ENCODE measurements around the gene ATP8B2. TPM values are rescaled to one million over a fixed set of nuclear protein-coding genes. Genes with fewer than 3 reads are reported as not detected.

ATP8B2 gene
- total RNA-seq, 2 experiments from 2014 or later: 28.2 to 28.7 TPM

- no peaks in the 10 kb centered on the region for H3K36me3 Mint-ChIP-seq (ENCODE audit: low read depth)
- intact Hi-C loops (cut with micrococcal nuclease): no loop called here
- H3K27ac Mint-ChIP-seq: no peak overlapping the region
- H3K27me3 Mint-ChIP-seq (ENCODE audit: low read depth): no peaks in the 10 kb centered on the region
- no peak for DNase-seq
- peaks cover 6% of the 10 kb centered on the region for H3K4me1 Mint-ChIP-seq (ENCODE audit: low read depth)
- H3K9me3 Mint-ChIP-seq: no peaks in the 10 kb centered on the region
- CTCF ChIA-PET: no interaction called here
- H3K4me3 Mint-ChIP-seq: no peak overlapping the region
Measured at GRCh38 chr1:154379301-154379700, 54.0 kb downstream of the ATP8B2 start.

DNA sequence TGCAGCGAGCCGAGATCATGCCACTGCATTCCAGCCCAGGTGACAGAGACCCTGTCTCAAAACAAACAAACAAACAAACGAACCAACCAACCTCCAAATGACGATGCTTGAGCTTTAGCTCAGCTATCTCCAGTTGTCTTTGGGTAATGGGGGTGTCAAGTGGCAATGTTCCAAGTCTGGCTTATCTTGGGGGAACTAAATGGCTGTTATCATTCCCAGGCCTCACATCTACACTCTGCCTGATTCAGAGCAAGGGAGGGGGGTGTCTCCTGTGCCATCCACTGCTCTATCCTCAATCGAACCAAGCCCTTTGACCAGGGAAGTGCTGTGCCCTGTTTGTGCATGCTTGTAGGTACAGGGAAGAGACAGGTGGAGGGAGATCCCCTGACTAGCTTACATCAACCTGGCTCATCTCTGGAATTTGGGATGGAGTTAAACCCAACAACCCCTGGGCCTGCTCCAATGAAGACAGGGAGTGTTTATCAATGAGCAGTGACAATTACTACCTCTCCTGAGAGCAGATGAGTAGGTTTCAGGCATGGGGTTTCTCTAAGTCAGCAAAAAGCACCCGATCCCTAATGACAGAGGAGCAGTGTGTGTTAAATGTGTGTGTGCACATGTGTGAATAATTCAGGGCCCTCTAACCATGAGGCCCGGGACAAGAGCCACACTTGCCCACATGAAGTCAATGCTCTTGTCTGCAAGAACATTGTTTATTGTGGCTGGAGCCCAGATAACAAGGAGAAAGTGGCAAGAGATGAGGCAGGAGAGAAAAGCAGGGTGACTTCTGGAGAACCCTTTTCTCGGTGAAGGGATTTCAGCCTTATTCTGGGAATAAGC, 59.5 kb downstream of the ATP8B2 start:
- no peak overlapping the region for H3K4me3 Mint-ChIP-seq
- peak overlapping the region; percentile 90 for H3K27ac Mint-ChIP-seq
- CTCF ChIA-PET: interaction anchor here (0.6 to 2.2 kb wide), 3 partner anchors 18 to 113 kb away, joined by 3 to 7 read pairs (median 3); no protein-coding TSS in a partner anchor
- DNase-seq: no peak
- H3K27me3 Mint-ChIP-seq (ENCODE audit: low read depth): no peaks in the 10 kb centered on the region
- H3K36me3 Mint-ChIP-seq (ENCODE audit: low read depth): no peaks in the 10 kb centered on the region
- intact Hi-C loops (cut with micrococcal nuclease): no loop called here
- peaks cover 36% of the 10 kb centered on the region for H3K4me1 Mint-ChIP-seq (ENCODE audit: low read depth)
- H3K9me3 Mint-ChIP-seq: no peaks in the 10 kb centered on the region

GRCh38 chr1:154386643-154387352, 61.5 kb downstream of the ATP8B2 start:
- DNase-seq: peak; percentile 88
- Mint-ChIP-seq H3K36me3 (ENCODE audit: low read depth) (no peaks in the 10 kb centered on the region), H3K4me1 (ENCODE audit: low read depth) (peaks cover 39% of the 10 kb centered on the region), H3K27ac (peak overlapping the region; percentile 90), H3K4me3 (peak overlapping the region; percentile 60), H3K9me3 (no peaks in the 10 kb centered on the region), H3K27me3 (ENCODE audit: low read depth) (no peaks in the 10 kb centered on the region)
- intact Hi-C loops (cut with micrococcal nuclease): loop anchor here (1.0 kb wide), 2 partner anchors 19 to 33 kb away; partner anchors contain the start of gene IL6R
- CTCF ChIA-PET: interaction anchor here (0.6 to 2.2 kb wide), 5 partner anchors 19 to 187 kb away, joined by 3 to 7 read pairs (median 4); no protein-coding TSS in a partner anchor

GRCh38 chr1:154391086-154391770, 65.9 kb downstream of the ATP8B2 start:
- H3K4me1 Mint-ChIP-seq (ENCODE audit: low read depth): peaks cover 21% of the 10 kb centered on the region
- CTCF ChIA-PET: interaction anchor here (0.7 to 1.2 kb wide), 3 partner anchors 13 to 192 kb away, joined by 3 to 4 read pairs (median 3); no protein-coding TSS in a partner anchor
- intact Hi-C loops (cut with micrococcal nuclease): no loop called here
- H3K27ac Mint-ChIP-seq: no peak overlapping the region
- H3K4me3 Mint-ChIP-seq: no peak overlapping the region
- H3K27me3 Mint-ChIP-seq (ENCODE audit: low read depth): no peaks in the 10 kb centered on the region
- no peaks in the 10 kb centered on the region for H3K9me3 Mint-ChIP-seq
- no peak for DNase-seq
- H3K36me3 Mint-ChIP-seq (ENCODE audit: low read depth): no peaks in the 10 kb centered on the region

GRCh38 chr1:154398141-154398540, 72.8 kb downstream of the ATP8B2 start:
- intact Hi-C loops (cut with micrococcal nuclease): no loop called here
- CTCF ChIA-PET: interaction anchor here (0.6 kb wide), 1 partner anchor 346 kb away, joined by 5 read pairs; no protein-coding TSS in a partner anchor
- peaks cover 23% of the 10 kb centered on the region for H3K4me1 Mint-ChIP-seq (ENCODE audit: low read depth)
- no peak overlapping the region for H3K4me3 Mint-ChIP-seq
- peak overlapping the region; percentile 3 for H3K27ac Mint-ChIP-seq
- no peaks in the 10 kb centered on the region for H3K27me3 Mint-ChIP-seq (ENCODE audit: low read depth)
- H3K9me3 Mint-ChIP-seq: no peaks in the 10 kb centered on the region
- DNase-seq: no peak
- H3K36me3 Mint-ChIP-seq (ENCODE audit: low read depth): no peaks in the 10 kb centered on the region

DNA sequence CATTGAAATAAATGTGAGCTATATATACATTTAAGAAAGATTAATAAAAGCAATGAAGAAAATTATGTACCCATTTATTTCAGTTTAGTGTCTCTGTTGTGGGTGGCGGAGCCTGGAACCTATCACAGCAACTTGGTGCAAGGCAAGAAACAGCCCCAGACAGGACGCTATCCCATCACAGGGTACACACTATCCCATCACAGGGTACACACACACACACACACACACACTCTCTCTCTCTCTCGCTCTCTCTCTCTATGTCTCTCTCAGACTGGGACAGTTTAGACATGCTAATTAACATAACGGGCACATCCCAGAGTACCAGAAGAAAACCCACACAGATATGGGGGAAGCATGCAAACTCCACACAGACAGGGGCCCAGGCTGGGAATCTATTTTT, 73.4 kb downstream of the ATP8B2 start:
- no peak overlapping the region for H3K27ac Mint-ChIP-seq
- DNase-seq: no peak
- no peaks in the 10 kb centered on the region for H3K27me3 Mint-ChIP-seq (ENCODE audit: low read depth)
- peaks cover 29% of the 10 kb centered on the region for H3K4me1 Mint-ChIP-seq (ENCODE audit: low read depth)
- no peaks in the 10 kb centered on the region for H3K36me3 Mint-ChIP-seq (ENCODE audit: low read depth)
- no peaks in the 10 kb centered on the region for H3K9me3 Mint-ChIP-seq
- CTCF ChIA-PET: interaction anchor here (1.5 kb wide), 1 partner anchor 81 kb away, joined by 5 read pairs; no protein-coding TSS in a partner anchor
- intact Hi-C loops (cut with micrococcal nuclease): no loop called here
- no peak overlapping the region for H3K4me3 Mint-ChIP-seq

DNA sequence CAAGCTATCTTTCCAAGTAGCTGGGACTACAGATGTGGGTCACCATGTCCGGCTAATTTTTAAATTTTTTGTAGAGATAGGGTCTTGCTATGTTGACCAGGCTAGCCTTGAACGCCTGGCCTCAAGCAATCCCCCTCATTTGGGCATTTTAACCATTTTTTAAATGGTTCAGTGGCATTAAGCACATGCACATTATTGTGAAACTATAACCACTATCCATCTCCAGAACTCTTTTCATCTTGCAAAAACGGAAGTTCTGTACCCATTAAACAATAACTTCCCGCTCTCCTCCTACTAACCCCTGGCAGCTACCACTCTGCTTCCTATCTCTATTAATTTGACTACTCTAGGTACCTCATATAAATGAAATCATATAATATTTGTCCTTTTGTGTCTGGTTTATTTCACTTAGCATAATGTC, 75.1 kb downstream of the ATP8B2 start:
- Mint-ChIP-seq H3K4me1 (ENCODE audit: low read depth) (peaks cover 43% of the 10 kb centered on the region), H3K27ac (no peak overlapping the region), H3K9me3 (no peaks in the 10 kb centered on the region), H3K4me3 (no peak overlapping the region), H3K27me3 (ENCODE audit: low read depth) (no peaks in the 10 kb centered on the region), H3K36me3 (ENCODE audit: low read depth) (no peaks in the 10 kb centered on the region)
- CTCF ChIA-PET: interaction anchor here (0.9 to 1.5 kb wide), 2 partner anchors 8 to 80 kb away, joined by 3 to 5 read pairs; no protein-coding TSS in a partner anchor
- DNase-seq: no peak
- intact Hi-C loops (cut with micrococcal nuclease): no loop called here

Other genes starting within 250 kb of the ATP8B2 start
- under 1 TPM; 0.02 to 0.05 TPM for gene NUP210L, start 170.5 kb upstream of the ATP8B2 start, total RNA-seq
- 100 to 1,000 TPM; 587 to 611 TPM for gene TPM3, start 133.4 kb upstream of the ATP8B2 start, total RNA-seq
- not detected for gene CFAP141, start 119.2 kb upstream of the ATP8B2 start, total RNA-seq
- gene UBAP2L, start 104.6 kb upstream of the ATP8B2 start, total RNA-seq: 100 to 1,000 TPM; 154 to 164 TPM
- 100 to 1,000 TPM; 204 to 219 TPM for gene HAX1, start 52.9 kb upstream of the ATP8B2 start, total RNA-seq
- gene AQP10, start 4.4 kb upstream of the ATP8B2 start, total RNA-seq: not detected
- 10 to 100 TPM; 17.3 to 25.9 TPM for gene IL6R, start 79.8 kb downstream of the ATP8B2 start, total RNA-seq
- not detected for gene TDRD10, start 176.7 kb downstream of the ATP8B2 start, total RNA-seq
- not detected for gene SHE, start 176.9 kb downstream of the ATP8B2 start, total RNA-seq
- gene UBE2Q1, start 233.1 kb downstream of the ATP8B2 start, total RNA-seq: 10 to 100 TPM; 79.2 to 84.6 TPM
- not detected for gene CHRNB2, start 242.3 kb downstream of the ATP8B2 start, total RNA-seq